NT2/D1 (cell line): ENCODE data around the gene GABRR2.

ENCODE experiments used
- YY1 ChIP-seq: IDR thresholded peaks from 2 replicates; pipeline ENCODE4 v1.6.1; 2011; ENCODE audit not compliant: insufficient read length, insufficient read depth
- ZNF274 ChIP-seq: IDR thresholded peaks from 2 replicates; pipeline ENCODE4 v1.6.1; 2011; ENCODE audit warnings: mild to moderate bottlenecking, low read depth, low read length

- TF ChIP-seq YY1, result no peak
- no peak for TF ChIP-seq ZNF274
Measured at GRCh38 chr6:89320012-89320559, 5.0 kb upstream of the GABRR2 start.
